H9 (cell line): ENCODE data around the gene LRIG3. TPM values are rescaled to one million over a fixed set of nuclear protein-coding genes. Genes with fewer than 3 reads are reported as not detected.

Source experiments
- DNase-seq: peaks from one replicate; pipeline ENCODE4 v3.0.0-alpha.2; 2017
- H2AFZ ChIP-seq: one replicate; pipeline ENCODE4 v1.6.1; 2013; ENCODE audit warnings: mild to moderate bottlenecking, low read length, control low read depth, moderate library complexity
- H2AK5ac ChIP-seq: 2 replicates; pipeline ENCODE4 v1.6.1; 2013; ENCODE audit warnings: low read length, control low read depth, mixed read lengths; ENCODE audit not compliant: insufficient read length
- H2BK120ac ChIP-seq: one replicate; pipeline ENCODE4 v1.6.1; 2013; ENCODE audit warnings: low read depth, mild to moderate bottlenecking, low read length, control low read depth, inconsistent platforms; ENCODE audit not compliant: poor library complexity, severe bottlenecking
- H2BK12ac ChIP-seq: 2 replicates; pipeline ENCODE4 v1.6.1; 2013; ENCODE audit warnings: low read length, control low read depth, mixed read lengths, low read depth; ENCODE audit not compliant: insufficient read length
- H2BK15ac ChIP-seq: 2 replicates; pipeline ENCODE4 v1.6.1; 2013; ENCODE audit warnings: low read depth, low read length, control low read depth
- H2BK20ac ChIP-seq: one replicate; pipeline ENCODE4 v1.6.1; 2013; ENCODE audit warnings: low read depth, mild to moderate bottlenecking, low read length, control low read depth, inconsistent platforms; ENCODE audit not compliant: poor library complexity, severe bottlenecking
- H2BK5ac ChIP-seq: 2 replicates; pipeline ENCODE4 v1.6.1; 2013; ENCODE audit warnings: low read length, control low read depth, mixed read lengths; ENCODE audit not compliant: insufficient read length
- H3K14ac ChIP-seq: 2 replicates; pipeline ENCODE4 v1.6.1; 2013; ENCODE audit warnings: low read length, control low read depth; ENCODE audit not compliant: insufficient read depth
- H3K18ac ChIP-seq: 2 replicates; pipeline ENCODE4 v1.6.1; 2013; ENCODE audit warnings: low read depth, mild to moderate bottlenecking, mixed read lengths, low read length, control low read depth; ENCODE audit not compliant: insufficient read length
- H3K23ac ChIP-seq: 2 replicates; pipeline ENCODE4 v1.6.1; 2013; ENCODE audit warnings: low read length, control low read depth, mixed read lengths, low read depth; ENCODE audit not compliant: insufficient read length
- H3K23me2 ChIP-seq: 2 replicates; pipeline ENCODE4 v1.6.1; 2013; ENCODE audit warnings: low read depth, mild to moderate bottlenecking, mixed read lengths, low read length, control low read depth; ENCODE audit not compliant: insufficient read length, poor library complexity, severe bottlenecking
- H3K27ac ChIP-seq: 2 replicates; pipeline ENCODE4 v1.5.1; 2013; ENCODE audit warnings: low read length, control low read depth, mixed read lengths, low read depth; ENCODE audit not compliant: insufficient read length
- H3K27me3 ChIP-seq: 2 replicates; pipeline ENCODE4 v1.6.1; 2013; ENCODE audit warnings: low read length, control low read depth, inconsistent platforms; ENCODE audit not compliant: insufficient read depth
- H3K4ac ChIP-seq: 2 replicates; pipeline ENCODE4 v1.6.1; 2013; ENCODE audit warnings: low read depth, mild to moderate bottlenecking, control low read depth, inconsistent platforms, low read length, moderate library complexity
- H3K4me1 ChIP-seq: 2 replicates; pipeline ENCODE4 v1.6.1; 2013; ENCODE audit warnings: low read length, control low read depth, inconsistent platforms; ENCODE audit not compliant: insufficient read depth
- H3K4me2 ChIP-seq: 2 replicates; pipeline ENCODE4 v1.6.1; 2013; ENCODE audit warnings: low read length, control low read depth, mixed read lengths; ENCODE audit not compliant: insufficient read length, insufficient read depth
- H3K56ac ChIP-seq: 2 replicates; pipeline ENCODE4 v1.6.1; 2013; ENCODE audit warnings: low read depth, mild to moderate bottlenecking, mixed read lengths, low read length, control low read depth; ENCODE audit not compliant: insufficient read length
- H3K79me1 ChIP-seq: 2 replicates; pipeline ENCODE4 v1.6.1; 2013; ENCODE audit warnings: low read depth, mild to moderate bottlenecking, moderate library complexity, low read length, control low read depth, inconsistent platforms; ENCODE audit not compliant: insufficient read depth, poor library complexity, severe bottlenecking
- H3K79me2 ChIP-seq: 2 replicates; pipeline ENCODE4 v1.6.1; 2013; ENCODE audit warnings: low read length, control low read depth, inconsistent platforms; ENCODE audit not compliant: insufficient read depth
- H3K9ac ChIP-seq: 2 replicates; pipeline ENCODE4 v1.6.1; 2013; ENCODE audit warnings: low read length, control low read depth, mixed read lengths; ENCODE audit not compliant: insufficient read length; ENCODE audit errors: extremely low read depth
- H3K9me3 ChIP-seq: one replicate; pipeline ENCODE4 v1.6.1; 2013; ENCODE audit warnings: low read depth, low read length, inconsistent platforms; ENCODE audit not compliant: control insufficient read depth
- H3T11ph ChIP-seq: one replicate; pipeline ENCODE4 v1.6.1; 2013; ENCODE audit warnings: mild to moderate bottlenecking, low read length, control low read depth, inconsistent platforms
- H4K20me1 ChIP-seq: one replicate; pipeline ENCODE4 v1.6.1; 2013; ENCODE audit not compliant: control insufficient read depth, insufficient read length, insufficient read depth
- H4K5ac ChIP-seq: 2 replicates; pipeline ENCODE4 v1.6.1; 2013; ENCODE audit warnings: low read depth, mild to moderate bottlenecking, mixed read lengths, low read length, control low read depth; ENCODE audit not compliant: insufficient read length
- H4K8ac ChIP-seq: replicated peaks from 2 replicates; pipeline ENCODE4 v1.6.1; 2013; ENCODE audit warnings: low read length, control low read depth, mixed read lengths, low read depth; ENCODE audit not compliant: insufficient read length
- H4K91ac ChIP-seq: 2 replicates; pipeline ENCODE4 v1.6.1; 2013; ENCODE audit warnings: low read depth, mild to moderate bottlenecking, moderate library complexity, mixed read lengths, low read length, control low read depth; ENCODE audit not compliant: insufficient read length
- H3K27ac Mint-ChIP-seq, 3 experiments: 2 replicates in 2 of 3; 3 replicates in 1 of 3; pipeline ENCODE4 v1.8.0; 2020 to 2021; ENCODE audit warnings: mixed read lengths in 3 of 3, mild to moderate bottlenecking in 1 of 3, moderate library complexity in 1 of 3
- H3K27me3 Mint-ChIP-seq: 2 replicates; pipeline ENCODE4 v1.8.0; 2021; ENCODE audit warnings: low read depth, mild to moderate bottlenecking, moderate library complexity, mixed read lengths
- H3K36me3 Mint-ChIP-seq, 3 experiments: 2 replicates in 2 of 3; 3 replicates in 1 of 3; pipeline ENCODE4 v1.8.0; 2020 to 2021; ENCODE audit warnings: low read depth in 3 of 3, mixed read lengths in 3 of 3; ENCODE audit not compliant: insufficient read depth in 1 of 3
- H3K4me1 Mint-ChIP-seq, 2 experiments: 2 replicates each; pipeline ENCODE4 v1.8.0; 2020; ENCODE audit warnings: mixed read lengths in 2 of 2
- H3K4me3 Mint-ChIP-seq, 2 experiments: 2 replicates in 1 of 2; 3 replicates in 1 of 2; pipeline ENCODE4 v1.8.0; 2020 to 2021; ENCODE audit warnings: mild to moderate bottlenecking in 2 of 2, mixed read lengths in 2 of 2, moderate library complexity in 1 of 2
- H3K9me3 Mint-ChIP-seq, 2 experiments: 2 replicates in 1 of 2; 3 replicates in 1 of 2; pipeline ENCODE4 v1.8.0; 2020; ENCODE audit warnings: mild to moderate bottlenecking in 2 of 2, mixed read lengths in 2 of 2, moderate library complexity in 1 of 2
- WGBS: extraction: QIAGEN DNeasy Blood & Tissue Kit; methylation state at CpG from one replicate; pipeline ENCODE4 v1.1.7; 2013; ENCODE audit warnings: missing lambda C conversion rate, low lambda C conversion rate, mixed read lengths; ENCODE audit not compliant: insufficient read length; ENCODE audit errors: extremely low coverage; 5-methylcytosine and 5-hydroxymethylcytosine counted together
- total RNA-seq: library from RNA; stranded (reverse); gene quantifications from 2 replicates; pipeline ENCODE4 v1.2.1, GENCODE V29; 2021
- TF ChIP-seq, protein P1 (sequence below): fragments of 200-600 bp; sonication (generic); conservative IDR thresholded peaks from 3 replicates; pipeline ENCODE4 v1.8.0; 2021; ENCODE audit warnings: antibody characterized with exemption, mild to moderate bottlenecking

Gene LRIG3
- total RNA-seq, 1 experiment from 2014 or later: 10.9 TPM

DNA sequence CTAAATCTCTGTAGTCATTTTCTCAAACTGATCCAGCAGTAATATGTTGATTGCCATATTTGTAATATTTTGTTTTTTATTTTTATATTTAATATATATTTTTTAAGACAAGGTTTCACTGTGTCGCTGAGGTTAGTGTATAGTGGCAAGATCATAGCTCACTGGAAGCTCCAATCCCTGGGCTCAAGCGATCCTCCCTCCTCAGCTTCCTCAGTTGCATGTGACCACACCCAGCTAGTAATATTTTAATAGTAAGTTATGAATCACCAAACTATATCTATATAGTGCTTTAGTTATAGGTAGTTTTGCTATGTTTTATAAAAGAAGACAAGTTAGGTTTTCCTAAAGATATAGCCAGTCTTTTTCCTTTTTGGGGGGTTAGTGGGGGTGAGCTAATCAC, 22.0 kb upstream of the LRIG3 start:
- Mint-ChIP-seq H3K4me1 (no peaks in the 10 kb centered on the region), H3K27ac (no peak overlapping the region), H3K9me3 (peaks cover 5 to 7% of the 10 kb centered on the region in 2 experiments; a peak in 4 of 5 replicates), H3K27me3 (no peaks in the 10 kb centered on the region), H3K4me3 (no peak overlapping the region), H3K36me3 (peaks cover 0 to 6% (median 0%) of the 10 kb centered on the region in 3 experiments; a peak in 4 of 7 replicates)
- Histone ChIP-seq H3T11ph (no peak overlapping the region), H2BK5ac (no peak overlapping the region), H2BK20ac (no peak overlapping the region), H3K23me2 (no peaks in the 10 kb centered on the region), H3K9ac (no peak overlapping the region), H3K79me1 (no peaks in the 10 kb centered on the region), H3K56ac (no peak overlapping the region), H3K23ac (no peak overlapping the region), H2BK120ac (no peak overlapping the region), H3K4me2 (no peak overlapping the region), H2AK5ac (no peak overlapping the region), H3K9me3 (no peaks in the 10 kb centered on the region), H3K27me3 (no peaks in the 10 kb centered on the region), H4K8ac (no peak overlapping the region), H4K91ac (no peak overlapping the region), H3K79me2 (no peaks in the 10 kb centered on the region), H4K20me1 (no peaks in the 10 kb centered on the region), H2BK12ac (no peak overlapping the region), H2AFZ (no peak overlapping the region), H3K4ac (no peak overlapping the region), H3K18ac (no peak overlapping the region), H2BK15ac (no peak overlapping the region), H3K27ac (no peak overlapping the region), H3K4me1 (no peaks in the 10 kb centered on the region), H4K5ac (no peak overlapping the region), H3K14ac (no peak overlapping the region)
- WGBS: no CpG with 5 or more reads among the region's 2 CpGs
- TF ChIP-seq, protein P1, sequence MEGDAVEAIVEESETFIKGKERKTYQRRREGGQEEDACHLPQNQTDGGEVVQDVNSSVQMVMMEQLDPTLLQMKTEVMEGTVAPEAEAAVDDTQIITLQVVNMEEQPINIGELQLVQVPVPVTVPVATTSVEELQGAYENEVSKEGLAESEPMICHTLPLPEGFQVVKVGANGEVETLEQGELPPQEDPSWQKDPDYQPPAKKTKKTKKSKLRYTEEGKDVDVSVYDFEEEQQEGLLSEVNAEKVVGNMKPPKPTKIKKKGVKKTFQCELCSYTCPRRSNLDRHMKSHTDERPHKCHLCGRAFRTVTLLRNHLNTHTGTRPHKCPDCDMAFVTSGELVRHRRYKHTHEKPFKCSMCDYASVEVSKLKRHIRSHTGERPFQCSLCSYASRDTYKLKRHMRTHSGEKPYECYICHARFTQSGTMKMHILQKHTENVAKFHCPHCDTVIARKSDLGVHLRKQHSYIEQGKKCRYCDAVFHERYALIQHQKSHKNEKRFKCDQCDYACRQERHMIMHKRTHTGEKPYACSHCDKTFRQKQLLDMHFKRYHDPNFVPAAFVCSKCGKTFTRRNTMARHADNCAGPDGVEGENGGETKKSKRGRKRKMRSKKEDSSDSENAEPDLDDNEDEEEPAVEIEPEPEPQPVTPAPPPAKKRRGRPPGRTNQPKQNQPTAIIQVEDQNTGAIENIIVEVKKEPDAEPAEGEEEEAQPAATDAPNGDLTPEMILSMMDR: no peak
- no peak for DNase-seq
